Measurements from ENCODE around the gene NIF3L1.

The NIF3L1 gene

DNA sequence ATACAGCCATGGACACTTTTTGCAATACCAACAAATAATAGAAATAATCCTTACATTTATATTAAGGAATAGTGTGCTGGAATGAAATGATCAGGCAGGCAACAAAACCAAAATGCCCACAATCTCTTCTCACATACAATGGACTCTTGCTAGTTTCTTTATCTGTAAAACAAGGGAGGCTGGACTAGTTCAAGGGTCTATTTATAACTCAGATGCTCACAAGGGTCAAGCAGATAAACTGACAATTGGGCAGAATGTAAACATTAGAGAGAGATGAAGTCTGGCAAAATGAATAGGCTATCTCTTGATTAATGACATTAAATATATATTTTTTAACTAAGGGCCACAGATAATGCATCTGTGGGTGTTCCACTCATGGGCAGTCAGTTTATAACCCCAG, 11.7 kb upstream of the NIF3L1 start:
- no peak for DNase-seq

GRCh38 chr2:200878289-200878880, 10.8 kb upstream of the NIF3L1 start:
- DNase-seq, result no peak

- DNase-seq, result peak; percentile 27
Measured at GRCh38 chr2:200881715-200882249, 7.4 kb upstream of the NIF3L1 start.

DNA sequence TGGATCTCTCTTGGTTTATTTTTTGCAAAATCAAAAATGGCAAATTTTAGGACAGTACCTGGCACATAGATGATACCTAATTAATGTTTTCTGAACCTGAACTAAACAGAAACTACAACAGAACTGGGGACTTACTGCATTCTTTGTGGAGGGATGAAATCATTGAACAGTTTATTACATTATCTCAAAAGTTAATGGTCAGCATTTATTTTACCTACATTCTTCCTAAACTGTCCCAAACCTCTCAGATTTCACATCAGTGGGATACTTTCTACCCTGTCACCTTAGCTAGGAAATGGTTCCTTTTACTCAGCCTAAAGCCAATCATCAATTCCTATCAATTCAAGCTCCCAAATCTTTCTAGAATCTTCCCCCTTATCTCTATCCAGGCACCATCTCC, 10.3 kb downstream of the NIF3L1 start:
- no peak for DNase-seq

GRCh38 chr2:200901459-200902072, 12.4 kb downstream of the NIF3L1 start:
- DNase-seq, result peak; percentile 88

- peak; percentile 73 for DNase-seq
Measured at GRCh38 chr2:200905618-200906296, 16.6 kb downstream of the NIF3L1 start.

- no peak for DNase-seq
Measured at GRCh38 chr2:200909958-200910357, 20.8 kb downstream of the NIF3L1 start.

GRCh38 chr2:200913654-200914053, 24.5 kb downstream of the NIF3L1 start:
- DNase-seq, result no peak

GRCh38 chr2:200922439-200922838, 33.3 kb downstream of the NIF3L1 start:
- no peak for DNase-seq

GRCh38 chr2:200929334-200930249, 40.4 kb downstream of the NIF3L1 start:
- DNase-seq, result peak; percentile 3

DNA sequence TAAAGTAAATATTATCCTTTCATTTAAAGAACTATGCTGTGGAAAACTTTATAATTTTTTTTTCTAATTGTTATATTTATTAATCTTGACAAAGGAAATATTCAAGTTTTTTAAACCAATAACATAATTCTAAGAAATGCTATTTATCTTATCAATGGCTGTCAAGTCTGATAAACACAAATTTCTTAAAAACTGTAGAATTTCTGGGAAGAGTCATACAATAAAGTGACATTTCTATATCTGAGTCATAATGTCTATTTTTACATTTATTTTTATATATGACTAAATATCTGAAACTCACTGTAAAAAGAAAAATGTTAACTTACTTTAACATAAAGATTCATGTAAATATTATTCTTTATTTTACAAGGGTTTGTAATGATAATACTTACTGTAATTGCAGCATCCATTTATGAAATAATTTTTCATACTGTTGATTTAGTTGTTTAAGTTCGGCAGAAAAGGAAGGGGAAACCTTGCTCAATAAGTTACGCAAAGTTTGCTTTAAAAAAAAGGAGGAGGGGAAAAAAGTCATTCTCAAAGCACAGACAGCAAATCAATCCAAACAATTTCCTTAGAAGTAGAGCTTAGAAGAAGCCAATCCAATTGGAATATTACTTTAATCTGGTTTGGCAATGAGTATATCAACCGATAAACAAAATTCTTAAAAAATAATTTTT, 41.9 kb downstream of the NIF3L1 start:
- peak; percentile 67 for DNase-seq

DNA sequence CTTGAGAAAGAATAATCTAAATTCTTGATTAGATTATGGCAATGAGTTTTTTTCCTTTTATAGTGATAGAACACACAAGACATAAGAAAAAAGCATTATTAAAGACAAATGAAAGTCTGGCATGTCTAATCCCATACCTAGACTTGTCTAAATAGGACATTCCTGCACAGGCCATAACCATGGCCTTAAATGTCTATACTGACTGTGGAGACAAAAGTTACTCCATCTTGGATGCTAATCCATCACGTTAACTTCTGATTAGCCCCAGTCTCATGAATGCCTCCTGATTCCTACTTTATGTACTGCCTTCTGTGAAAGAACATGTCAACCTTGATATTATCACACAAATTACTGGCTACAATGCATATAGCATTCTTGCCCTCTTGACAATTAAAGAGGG, 50.7 kb downstream of the NIF3L1 start:
- DNase-seq, result no peak

DNA sequence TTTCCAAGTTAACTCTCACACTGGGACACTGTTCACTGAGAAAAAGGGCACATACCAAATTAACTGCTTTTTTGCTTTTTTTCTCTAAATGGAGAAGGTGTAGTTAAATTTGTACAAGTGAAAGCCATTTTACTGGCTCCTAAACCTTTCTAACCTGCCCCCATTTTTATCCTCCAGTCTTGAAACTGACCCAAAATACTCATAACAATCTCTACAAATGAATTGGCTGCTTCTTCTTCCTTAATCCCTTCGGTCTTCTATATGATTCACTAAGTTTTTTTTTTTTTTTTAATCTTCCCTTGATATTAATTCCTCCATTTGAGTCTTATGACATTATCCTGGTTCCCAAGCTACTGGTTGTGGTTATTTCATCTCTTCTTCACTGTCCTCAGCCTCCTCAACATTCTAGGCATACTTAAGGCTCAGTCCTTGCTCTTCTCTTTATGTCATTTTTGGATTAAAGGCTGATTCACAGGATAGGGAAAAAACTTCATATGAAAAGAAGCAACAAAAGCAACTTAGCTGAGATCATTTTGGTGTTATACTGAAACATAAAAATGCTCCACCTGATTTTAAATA, 54.4 kb downstream of the NIF3L1 start:
- DNase-seq, result no peak

DNA sequence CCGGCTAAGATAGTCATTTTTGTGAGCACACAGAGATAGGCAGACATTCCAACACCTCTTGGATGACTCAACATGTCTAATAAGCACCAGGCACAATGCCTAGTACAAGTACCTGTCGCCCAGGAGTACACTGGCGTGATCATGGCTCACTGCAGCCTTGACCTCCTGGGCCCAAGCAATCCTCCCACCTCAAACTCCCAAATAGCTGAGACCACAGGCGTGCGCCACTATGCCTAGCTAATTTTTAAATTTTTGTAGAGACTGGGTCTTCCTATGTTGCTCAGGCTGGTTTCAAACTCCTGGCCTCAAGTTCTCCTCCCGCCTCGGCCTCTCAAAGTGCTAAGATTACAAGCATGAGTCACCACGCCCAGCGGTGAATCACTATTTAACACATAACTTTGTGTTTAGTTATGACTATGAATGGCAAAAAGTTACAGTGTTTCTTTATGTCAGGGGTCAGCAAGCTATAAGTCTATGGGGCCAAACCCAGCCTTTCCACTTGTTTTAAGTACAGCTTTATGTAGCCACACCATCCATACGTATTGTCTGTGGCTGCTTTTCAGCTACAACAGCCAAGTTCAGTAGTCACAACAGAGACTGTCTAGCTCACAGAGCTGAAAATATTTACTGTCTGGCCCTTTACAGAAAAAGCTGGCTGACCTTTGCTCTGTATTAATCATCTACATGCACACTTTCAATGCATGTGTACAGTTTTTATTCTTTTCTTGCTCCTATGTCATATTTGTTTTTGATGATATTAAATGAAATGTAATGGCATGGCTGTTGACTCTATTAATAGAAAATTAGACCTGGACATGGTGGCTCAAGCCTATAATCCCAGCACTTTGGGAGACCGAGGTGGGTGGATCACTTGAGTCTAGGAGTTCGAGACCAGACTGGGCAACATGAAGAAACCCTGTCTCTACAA, 55.6 kb downstream of the NIF3L1 start:
- peak; percentile 47 for DNase-seq

- DNase-seq, result no peak
Measured at GRCh38 chr2:200945395-200945729, 56.2 kb downstream of the NIF3L1 start.

GRCh38 chr2:200950378-200950777, 61.2 kb downstream of the NIF3L1 start:
- DNase-seq, result no peak

All from inflammatory macrophage treated with lipopolysaccharide for 4 hours (primary cell).